ENCODE measurements around the gene CST2. TPM values are rescaled to one million over a fixed set of nuclear protein-coding genes. Genes with fewer than 3 reads are reported as not detected.

The CST2 gene
- total and polyA plus RNA-seq, 2 experiments from 2014 or later, result not detected

- H3K27me3 ChIP-seq (ENCODE audit: insufficient read depth), result no peaks in the 10 kb centered on the region
- H3K79me2 ChIP-seq (replicated peaks; ENCODE audit: insufficient read depth), result no peaks in the 10 kb centered on the region
- H3K27ac Mint-ChIP-seq, result peak overlapping the region; percentile 43; the same call in 1 of the 2 replicates
- no peak overlapping the region for H2AFZ ChIP-seq
- H3K4me3 ChIP-seq, result peak overlapping the region; percentile 26
- no peaks in the 10 kb centered on the region for H4K20me1 ChIP-seq (replicated peaks; ENCODE audit: insufficient read depth)
- H3K4me1 ChIP-seq (ENCODE audit: insufficient read depth), result peaks cover 51% of the 10 kb centered on the region
- ATAC-seq (peak; percentile 28; the same call in 2 of the 3 replicates), DNase-seq (ENCODE audit: low spot score) (peak; percentile 55)
- peak overlapping the region; percentile 60 for H3K4me2 ChIP-seq
- H3K27ac ChIP-seq (ENCODE audit: low read depth), result no peak overlapping the region
- peaks cover 61% of the 10 kb centered on the region for H3K4me1 Mint-ChIP-seq
- no peaks in the 10 kb centered on the region for H3K36me3 ChIP-seq (ENCODE audit: insufficient read depth)
- H3K27me3 Mint-ChIP-seq (ENCODE audit: insufficient read depth, low read depth, poor library complexity), result peaks cover 13% of the 10 kb centered on the region
- no peaks in the 10 kb centered on the region for H3F3A ChIP-seq (replicated peaks; ENCODE audit: low read depth)
- peaks cover 1% of the 10 kb centered on the region; the same call in 1 of the 3 replicates for H3K9me3 Mint-ChIP-seq
- TF ChIP-seq ETS1 (IDR thresholded peaks at IDR 0.05) (peak; percentile 45; the same call in 1 of the 2 replicates), POLR2AphosphoS5 (IDR thresholded peaks at IDR 0.05; ENCODE audit: low read depth) (0 out of 2 replicates have a peak, but pooled peaks have one; percentile 30), CTCF (conservative IDR thresholded peaks at IDR 0.05; ENCODE audit: low read depth in 2 of 2) (no peak), NANOG (IDR thresholded peaks at IDR 0.05; ENCODE audit: borderline replicate concordance) (peak; percentile 75; the same call in 1 of the 2 replicates)
- peak overlapping the region; percentile 53 for H3K4me3 Mint-ChIP-seq
- no peaks in the 10 kb centered on the region; the same call in 2 of the 3 replicates for H3K36me3 Mint-ChIP-seq (ENCODE audit: low read depth)
- no peaks in the 10 kb centered on the region; the same call in 1 of the 2 replicates for H3K9me2 ChIP-seq (ENCODE audit: insufficient read depth)
Observed at GRCh38 chr20:23868321-23868720, 41.8 kb upstream of the CST2 start.

- Histone ChIP-seq H3K9me2 (ENCODE audit: insufficient read depth) (no peaks in the 10 kb centered on the region; the same call in 1 of the 2 replicates), H3K27ac (ENCODE audit: low read depth) (no peak overlapping the region; the same call in 1 of the 2 replicates), H3K4me3 (no peak overlapping the region), H3F3A (replicated peaks; ENCODE audit: low read depth) (no peaks in the 10 kb centered on the region), H3K27me3 (ENCODE audit: insufficient read depth) (no peaks in the 10 kb centered on the region), H2AFZ (peak overlapping the region; percentile 81), H3K36me3 (ENCODE audit: insufficient read depth) (no peaks in the 10 kb centered on the region), H3K79me2 (replicated peaks; ENCODE audit: insufficient read depth) (no peaks in the 10 kb centered on the region), H4K20me1 (replicated peaks; ENCODE audit: insufficient read depth) (no peaks in the 10 kb centered on the region), H3K4me2 (peak overlapping the region; percentile 66), H3K4me1 (ENCODE audit: insufficient read depth) (peaks cover 49% of the 10 kb centered on the region)
- Mint-ChIP-seq H3K9me3 (peaks cover 4% of the 10 kb centered on the region; the same call in 1 of the 3 replicates), H3K27ac (peak overlapping the region; percentile 29; the same call in 1 of the 2 replicates), H3K4me1 (peaks cover 57% of the 10 kb centered on the region), H3K36me3 (ENCODE audit: low read depth) (no peaks in the 10 kb centered on the region; the same call in 2 of the 3 replicates), H3K4me3 (no peak overlapping the region; the same call in 2 of the 3 replicates), H3K27me3 (ENCODE audit: insufficient read depth, low read depth, poor library complexity) (peaks cover 12% of the 10 kb centered on the region)
- DNase-seq (ENCODE audit: low spot score), result peak; percentile 56
- ATAC-seq, result peak; percentile 64
- TF ChIP-seq EZH2 (IDR thresholded peaks at IDR 0.05; ENCODE audit: low read depth, unreplicated experiment) (no peak), EZH2phosphoT487 (IDR thresholded peaks at IDR 0.05; ENCODE audit: unreplicated experiment) (no peak), CTCF (conservative IDR thresholded peaks at IDR 0.05; ENCODE audit: low read depth in 2 of 2) (no peak), NANOG (IDR thresholded peaks at IDR 0.05; ENCODE audit: borderline replicate concordance) (no peak), POLR2AphosphoS5 (IDR thresholded peaks at IDR 0.05; ENCODE audit: low read depth) (no peak), ZNF462 (CRISPR knock-in tag; IDR thresholded peaks at IDR 0.05) (no peak), STAT1 (IDR thresholded peaks at IDR 0.05; ENCODE audit: unreplicated experiment) (no peak)
Observed at GRCh38 chr20:23867152-23867776, 40.7 kb upstream of the CST2 start.
